GM12865 (cell line): ENCODE data around the gene PLSCR5.
A peak's percentile ranks its signal among the peaks of the same experiment; 100 is the strongest.

ENCODE experiments used
- DNase-seq: peaks from one replicate; pipeline ENCODE4 v3.0.0; 2010; ENCODE audit warnings: low read depth
- H3K4me3 ChIP-seq: 2 replicates; pipeline ENCODE4 v1.5.1; 2011; ENCODE audit warnings: mild to moderate bottlenecking, low read depth, low read length, control low read depth
- TF ChIP-seq, protein P1 (sequence below): IDR thresholded peaks from 2 replicates; pipeline ENCODE4 v1.5.1; 2011; ENCODE audit warnings: low read length, control low read depth, low read depth, inconsistent platforms; ENCODE audit not compliant: insufficient read depth; ENCODE audit errors: missing control alignments

PLSCR5 gene

DNA sequence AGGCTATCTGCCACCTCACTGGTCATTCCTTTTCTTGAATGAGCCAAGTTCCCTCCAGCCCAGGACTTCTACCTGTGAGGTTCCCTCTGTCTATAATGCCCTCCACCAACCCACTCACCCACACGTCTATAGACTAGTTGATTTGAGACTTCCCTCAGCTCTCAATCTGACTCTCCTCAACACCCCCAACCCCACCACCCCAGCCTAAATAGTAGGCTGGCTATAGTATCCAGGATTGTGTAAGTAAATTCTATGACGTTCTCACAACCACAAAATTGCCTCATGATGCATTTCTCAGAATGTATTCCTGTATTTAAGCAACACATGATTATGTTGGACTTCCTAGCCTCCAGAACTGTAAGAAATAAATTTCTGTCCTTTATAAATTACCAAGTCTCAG, 63.0 kb downstream of the PLSCR5 start:
- TF ChIP-seq, protein P1, sequence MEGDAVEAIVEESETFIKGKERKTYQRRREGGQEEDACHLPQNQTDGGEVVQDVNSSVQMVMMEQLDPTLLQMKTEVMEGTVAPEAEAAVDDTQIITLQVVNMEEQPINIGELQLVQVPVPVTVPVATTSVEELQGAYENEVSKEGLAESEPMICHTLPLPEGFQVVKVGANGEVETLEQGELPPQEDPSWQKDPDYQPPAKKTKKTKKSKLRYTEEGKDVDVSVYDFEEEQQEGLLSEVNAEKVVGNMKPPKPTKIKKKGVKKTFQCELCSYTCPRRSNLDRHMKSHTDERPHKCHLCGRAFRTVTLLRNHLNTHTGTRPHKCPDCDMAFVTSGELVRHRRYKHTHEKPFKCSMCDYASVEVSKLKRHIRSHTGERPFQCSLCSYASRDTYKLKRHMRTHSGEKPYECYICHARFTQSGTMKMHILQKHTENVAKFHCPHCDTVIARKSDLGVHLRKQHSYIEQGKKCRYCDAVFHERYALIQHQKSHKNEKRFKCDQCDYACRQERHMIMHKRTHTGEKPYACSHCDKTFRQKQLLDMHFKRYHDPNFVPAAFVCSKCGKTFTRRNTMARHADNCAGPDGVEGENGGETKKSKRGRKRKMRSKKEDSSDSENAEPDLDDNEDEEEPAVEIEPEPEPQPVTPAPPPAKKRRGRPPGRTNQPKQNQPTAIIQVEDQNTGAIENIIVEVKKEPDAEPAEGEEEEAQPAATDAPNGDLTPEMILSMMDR: no peak
- DNase-seq: no peak
- peak overlapping the region; percentile 69; the same call in 1 of the 2 replicates for H3K4me3 ChIP-seq

DNA sequence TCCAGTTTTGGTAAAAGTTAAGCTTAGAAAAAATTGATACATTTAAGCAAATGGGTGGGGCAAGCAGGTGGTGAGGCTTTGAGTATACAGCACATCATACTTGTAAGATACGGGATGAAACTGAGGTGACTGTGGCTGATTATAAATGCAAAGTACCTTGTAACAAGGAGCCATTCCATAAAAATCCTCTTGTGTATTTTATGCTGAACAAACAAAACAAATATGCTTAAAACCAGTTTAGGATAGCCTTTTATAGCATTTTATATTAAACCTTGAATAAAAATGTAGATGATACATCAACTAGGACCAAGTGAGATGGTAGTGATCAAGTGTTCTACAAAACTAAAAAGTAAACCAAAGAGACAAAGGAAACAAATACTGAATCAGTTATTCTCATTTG, 64.2 kb downstream of the PLSCR5 start:
- TF ChIP-seq, protein P1: no peak

DNA sequence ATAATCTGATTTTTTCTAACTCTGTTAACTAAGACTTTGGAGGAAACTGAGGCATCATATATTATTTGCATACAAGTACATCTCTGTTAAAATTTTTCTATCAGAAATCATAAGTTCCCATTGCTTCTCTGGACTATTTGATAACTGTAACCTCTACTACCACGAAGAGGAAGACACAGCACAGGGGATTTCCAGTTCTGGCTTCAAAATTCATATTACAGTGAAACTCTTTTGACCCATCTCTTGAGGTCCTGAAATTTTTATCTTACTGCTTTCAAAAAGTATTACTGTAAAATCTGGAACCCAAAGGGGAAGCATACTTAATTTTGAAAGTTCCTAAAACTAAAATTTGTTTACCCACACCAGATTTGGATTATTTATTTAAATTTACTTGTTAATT, 64.9 kb downstream of the PLSCR5 start:
- TF ChIP-seq, protein P1: no peak
- peak; percentile 36 for DNase-seq
- H3K4me3 ChIP-seq: no peak overlapping the region

More for the DNA sequence above, 64.2 kb downstream of the PLSCR5 start:
- H3K4me3 ChIP-seq: no peak overlapping the region; the same call in 1 of the 2 replicates
- DNase-seq: no peak

DNA sequence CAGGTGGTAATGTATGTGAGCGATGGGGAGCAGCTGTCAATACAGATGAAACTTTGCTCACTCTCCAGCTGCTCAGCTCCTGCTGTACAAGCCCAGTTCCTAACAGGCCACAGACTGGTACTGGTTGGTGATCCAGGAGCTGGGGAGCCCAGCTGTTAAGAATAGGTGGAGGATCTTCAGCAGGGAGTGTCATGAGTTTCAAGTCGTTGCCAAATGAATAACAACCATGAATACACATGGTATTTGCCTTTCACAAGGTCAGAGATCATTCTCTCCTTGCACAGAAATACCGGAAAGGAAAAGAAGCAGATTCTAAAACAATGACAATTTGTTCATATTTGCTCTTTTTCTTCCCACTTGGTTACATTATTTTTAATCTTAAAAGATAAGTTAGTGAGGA, 65.8 kb downstream of the PLSCR5 start:
- TF ChIP-seq, protein P1: no peak

DNA sequence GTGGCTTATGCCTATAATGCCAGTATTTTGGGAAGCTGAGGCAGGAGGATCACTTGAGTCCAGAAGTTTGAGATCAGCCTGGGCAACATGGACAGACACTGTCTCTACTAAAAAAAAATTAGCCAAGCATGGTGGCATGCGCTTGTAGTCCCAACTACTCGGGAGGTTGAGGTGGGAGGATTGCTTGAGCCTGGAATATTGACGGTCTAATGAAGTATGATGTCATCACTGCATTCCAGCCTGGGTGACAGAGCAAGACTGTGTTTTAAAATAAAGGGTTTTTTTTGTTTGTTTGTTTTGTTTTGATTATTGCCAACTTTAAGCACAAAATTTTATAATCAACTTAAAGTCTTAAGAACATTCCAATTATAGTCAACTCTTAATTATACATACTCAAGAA, 67.5 kb downstream of the PLSCR5 start:
- H3K4me3 ChIP-seq: no peak overlapping the region
- DNase-seq: no peak
- TF ChIP-seq, protein P1: no peak

More for the DNA sequence above, 65.8 kb downstream of the PLSCR5 start:
- no peak overlapping the region for H3K4me3 ChIP-seq
- DNase-seq: no peak

DNA sequence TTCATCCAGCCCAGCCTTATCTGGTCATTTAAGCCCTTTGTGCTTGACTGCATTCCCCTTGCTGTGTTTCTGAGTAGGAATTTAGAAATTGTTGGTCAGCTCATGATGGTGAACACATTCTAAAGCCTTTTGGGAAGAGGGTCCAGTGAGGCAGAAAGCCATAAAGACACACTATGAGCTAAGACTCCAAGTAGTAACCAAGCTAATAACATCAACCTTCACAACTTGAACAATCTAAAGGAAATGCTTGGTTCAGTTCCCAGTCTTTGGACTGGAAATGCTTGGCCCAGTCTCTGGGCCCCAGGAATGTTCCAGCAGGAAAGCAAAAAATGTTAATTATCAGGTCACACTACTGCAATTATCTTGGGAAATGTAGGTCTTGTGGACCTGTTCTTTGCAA, 68.5 kb downstream of the PLSCR5 start:
- H3K4me3 ChIP-seq: no peak overlapping the region
- TF ChIP-seq, protein P1: no peak
- DNase-seq: no peak
